Measurements from ENCODE around the gene SIAH2. TPM values are rescaled to one million over a fixed set of nuclear protein-coding genes. Genes with fewer than 3 reads are reported as not detected.

The SIAH2 gene
- polyA plus RNA-seq, 3 donors, result 24.6 to 43.5 (median 28.2) TPM

DNA sequence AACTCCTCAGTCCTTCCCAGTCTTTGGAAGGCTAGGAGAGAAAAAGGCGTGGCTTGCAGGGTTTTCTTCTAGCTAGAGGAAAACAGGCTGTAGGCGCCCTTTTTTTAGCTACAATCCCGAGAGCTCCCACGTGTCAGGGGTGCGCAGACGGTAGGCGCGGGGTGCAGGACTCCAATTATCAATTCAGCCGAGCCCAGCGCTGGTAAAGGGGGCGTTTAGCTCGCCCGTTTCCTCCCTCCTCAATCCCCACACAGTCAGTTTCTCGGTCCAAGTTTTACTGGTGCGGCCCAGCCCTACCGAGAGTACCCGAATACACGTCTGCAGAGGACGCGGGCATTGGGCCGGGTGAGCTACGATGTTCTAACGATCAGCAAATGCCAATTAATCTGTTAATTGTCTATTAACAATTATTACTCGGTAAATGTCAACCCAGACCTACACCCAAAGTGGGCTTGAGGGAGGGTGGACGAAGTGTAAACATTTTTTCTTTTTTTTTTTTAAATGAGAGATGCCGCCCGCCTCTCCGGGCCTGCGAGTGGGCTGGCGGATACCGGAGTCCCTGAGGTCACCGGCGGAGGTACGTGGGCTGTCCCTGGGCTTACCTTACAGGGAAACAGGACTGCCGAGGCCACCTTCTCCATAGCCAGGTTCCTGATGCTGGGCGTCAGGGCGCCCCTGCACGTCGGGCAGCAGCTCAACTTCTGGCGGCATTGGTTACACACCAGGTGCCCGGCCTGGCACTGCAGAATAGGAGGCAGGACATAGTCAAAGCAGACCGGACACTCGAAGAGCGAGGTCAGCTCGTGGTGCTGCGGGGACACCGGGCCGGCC is 923 bp downstream of the SIAH2 start:
- Mint-ChIP-seq H3K36me3 (peaks cover 12 to 14% of the 10 kb centered on the region in 2 donors), H3K4me1 (peaks cover 44% of the 10 kb centered on the region), H3K27ac (peak overlapping the region; percentile 96 to 100 (median 97)), H3K9me3 (no peaks in the 10 kb centered on the region), H3K4me3 (peak overlapping the region; percentile 96 to 97), H3K27me3 (ENCODE audit: low read depth in 3 of 3) (peaks cover 0 to 3% (median 0%) of the 10 kb centered on the region in 3 donors)
- H3K4me2 ChIP-seq (replicated peaks; ENCODE audit: extremely low read depth, low read length, poor library complexity, severe bottlenecking), result peak overlapping the region; percentile 79
- TF ChIP-seq, protein P1, sequence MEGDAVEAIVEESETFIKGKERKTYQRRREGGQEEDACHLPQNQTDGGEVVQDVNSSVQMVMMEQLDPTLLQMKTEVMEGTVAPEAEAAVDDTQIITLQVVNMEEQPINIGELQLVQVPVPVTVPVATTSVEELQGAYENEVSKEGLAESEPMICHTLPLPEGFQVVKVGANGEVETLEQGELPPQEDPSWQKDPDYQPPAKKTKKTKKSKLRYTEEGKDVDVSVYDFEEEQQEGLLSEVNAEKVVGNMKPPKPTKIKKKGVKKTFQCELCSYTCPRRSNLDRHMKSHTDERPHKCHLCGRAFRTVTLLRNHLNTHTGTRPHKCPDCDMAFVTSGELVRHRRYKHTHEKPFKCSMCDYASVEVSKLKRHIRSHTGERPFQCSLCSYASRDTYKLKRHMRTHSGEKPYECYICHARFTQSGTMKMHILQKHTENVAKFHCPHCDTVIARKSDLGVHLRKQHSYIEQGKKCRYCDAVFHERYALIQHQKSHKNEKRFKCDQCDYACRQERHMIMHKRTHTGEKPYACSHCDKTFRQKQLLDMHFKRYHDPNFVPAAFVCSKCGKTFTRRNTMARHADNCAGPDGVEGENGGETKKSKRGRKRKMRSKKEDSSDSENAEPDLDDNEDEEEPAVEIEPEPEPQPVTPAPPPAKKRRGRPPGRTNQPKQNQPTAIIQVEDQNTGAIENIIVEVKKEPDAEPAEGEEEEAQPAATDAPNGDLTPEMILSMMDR (IDR thresholded peaks at IDR 0.05), result no peak
- no peaks in the 10 kb centered on the region for H4K20me1 ChIP-seq (ENCODE audit: insufficient read depth, low read length)
- H3K27me3 ChIP-seq (ENCODE audit: control insufficient read depth in 2 of 2, insufficient read depth in 2 of 2, low read length in 2 of 2), result no peaks in the 10 kb centered on the region
- peaks cover 36 to 41% of the 10 kb centered on the region in 2 donors for H3K4me1 ChIP-seq (ENCODE audit: control insufficient read depth in 1 of 2, insufficient read depth in 2 of 2, low read length in 2 of 2)
- WGBS (ENCODE audit: insufficient coverage), result under 1% methylated on average over 39 of the region's 48 CpGs
- DNase-seq, result peak in 1 of 3 donors; percentile 26
- H3K4me3 ChIP-seq (replicated peaks in 1 of 3; ENCODE audit: low read depth in 2 of 3, low read length in 3 of 3), result peak overlapping the region; percentile 65 to 86 (median 84)
- H3K27ac ChIP-seq (ENCODE audit: low read depth in 1 of 2, low read length in 2 of 2), result peak overlapping the region; percentile 42 to 100
- peak overlapping the region; percentile 56 for H2AFZ ChIP-seq (ENCODE audit: insufficient read depth, low read depth, low read length, poor library complexity, severe bottlenecking)
- H3K9me3 ChIP-seq (replicated peaks in 1 of 2; ENCODE audit: control insufficient read depth in 1 of 2, insufficient read depth in 1 of 2, low read length in 2 of 2), result no peaks in the 10 kb centered on the region
- intact Hi-C loops (cut with micrococcal nuclease), result loop anchor here (5.0 to 10.0 kb wide), 4 partner anchors 157 to 357 kb away; partner anchors contain the start of genes EIF2A (in 2 of the 2), SELENOT (in 2 of the 2), SERP1 (in 2 of the 2) and TSC22D2 (in 1 of the 2)
- peaks cover 0 to 4% of the 10 kb centered on the region in 2 donors for H3K36me3 ChIP-seq (replicated peaks in 1 of 2; ENCODE audit: control insufficient read depth in 1 of 2, insufficient read depth in 2 of 2, low read length in 2 of 2)
- peak overlapping the region; percentile 95 for H3K9ac ChIP-seq (ENCODE audit: insufficient read depth, low read length, poor library complexity, severe bottlenecking)
- H3K79me2 ChIP-seq (ENCODE audit: insufficient read depth, low read length), result peaks cover 54% of the 10 kb centered on the region

DNA sequence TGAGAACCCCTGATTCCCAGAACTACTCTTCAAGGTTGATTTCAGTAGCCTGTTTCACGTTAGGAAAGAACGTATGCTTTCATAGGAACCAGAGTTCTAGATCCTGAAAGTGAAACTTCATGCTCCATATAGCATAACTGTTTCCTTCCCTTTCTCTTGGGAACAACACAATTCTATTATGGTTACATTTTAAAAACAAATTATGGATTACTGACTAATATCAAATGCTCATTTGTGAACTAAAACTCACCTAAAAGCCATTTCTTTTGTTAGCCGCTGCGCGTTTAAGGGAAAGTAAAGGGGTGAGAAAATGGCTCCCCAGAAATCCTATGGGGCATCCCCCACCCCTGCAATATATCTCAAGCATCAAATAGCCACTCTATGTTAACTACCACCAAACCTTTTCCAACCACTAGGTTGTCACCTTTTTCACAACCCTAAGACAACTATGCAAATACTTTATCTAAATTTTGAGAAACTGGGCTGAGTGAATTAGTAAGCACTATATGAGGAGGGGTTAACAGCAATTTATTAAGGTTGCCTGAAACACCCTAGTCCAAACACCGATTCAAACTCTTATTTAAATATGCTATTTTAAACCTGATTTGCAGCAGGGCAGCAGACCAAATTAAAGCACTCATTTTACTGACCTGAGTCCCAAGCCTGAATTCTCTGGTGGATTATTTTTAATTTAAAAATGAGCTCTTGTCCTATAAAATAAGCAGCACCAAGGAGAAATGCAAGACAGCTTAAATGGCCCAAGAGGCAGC is 2.4 kb downstream of the SIAH2 start:
- no peaks in the 10 kb centered on the region for H3K9me3 ChIP-seq (replicated peaks in 1 of 2; ENCODE audit: control insufficient read depth in 1 of 2, insufficient read depth in 1 of 2, low read length in 2 of 2)
- H3K4me1 ChIP-seq (ENCODE audit: control insufficient read depth in 1 of 2, insufficient read depth in 2 of 2, low read length in 2 of 2), result peaks cover 46 to 54% of the 10 kb centered on the region in 2 donors
- intact Hi-C loops (cut with micrococcal nuclease), result loop anchor here (5.0 to 10.0 kb wide), 4 partner anchors 156 to 356 kb away; partner anchors contain the start of genes EIF2A (in 2 of the 2), SELENOT (in 2 of the 2), SERP1 (in 2 of the 2) and TSC22D2 (in 1 of the 2)
- Mint-ChIP-seq H3K27me3 (ENCODE audit: low read depth in 3 of 3) (peaks cover 0 to 2% (median 0%) of the 10 kb centered on the region in 3 donors), H3K9me3 (peaks cover 0 to 2% (median 0%) of the 10 kb centered on the region in 7 donors), H3K4me3 (peak overlapping the region; percentile 96 to 97), H3K4me1 (peaks cover 58% of the 10 kb centered on the region), H3K27ac (peak overlapping the region; percentile 89 to 100 (median 94)), H3K36me3 (peaks cover 14 to 17% of the 10 kb centered on the region in 2 donors)
- peak overlapping the region; percentile 65 to 86 (median 84) for H3K4me3 ChIP-seq (replicated peaks in 1 of 3; ENCODE audit: low read depth in 2 of 3, low read length in 3 of 3)
- H3K4me2 ChIP-seq (replicated peaks; ENCODE audit: extremely low read depth, low read length, poor library complexity, severe bottlenecking), result peak overlapping the region; percentile 79
- H4K20me1 ChIP-seq (ENCODE audit: insufficient read depth, low read length), result peaks cover 6% of the 10 kb centered on the region
- H3K79me2 ChIP-seq (ENCODE audit: insufficient read depth, low read length), result peaks cover 68% of the 10 kb centered on the region
- H2AFZ ChIP-seq (ENCODE audit: insufficient read depth, low read depth, low read length, poor library complexity, severe bottlenecking), result peak overlapping the region; percentile 48
- peaks cover 0 to 4% of the 10 kb centered on the region in 2 donors for H3K36me3 ChIP-seq (replicated peaks in 1 of 2; ENCODE audit: control insufficient read depth in 1 of 2, insufficient read depth in 2 of 2, low read length in 2 of 2)
- peak overlapping the region in 1 of 2 donors; percentile 100 for H3K27ac ChIP-seq (ENCODE audit: low read depth in 1 of 2, low read length in 2 of 2)
- TF ChIP-seq, protein P1 (IDR thresholded peaks at IDR 0.05), result no peak
- peak overlapping the region; percentile 34 for H3K9ac ChIP-seq (ENCODE audit: insufficient read depth, low read length, poor library complexity, severe bottlenecking)
- DNase-seq, result peak in 1 of 3 donors; percentile 55
- H3K27me3 ChIP-seq (ENCODE audit: control insufficient read depth in 2 of 2, insufficient read depth in 2 of 2, low read length in 2 of 2), result no peaks in the 10 kb centered on the region
- no CpG with 5 or more reads among the region's 6 CpGs for WGBS (ENCODE audit: insufficient coverage)

Data from CD14-positive monocyte (primary cell).